DOHH2 (cell line): Measurements from ENCODE around the gene SNIP1.
"Not testable (repeated sequence)": the region's sequence is repeated elsewhere in the genome, so short reads cannot be mapped to it uniquely, and the experiment has no call there.

Experiments used
- H3F3A ChIP-seq: fragments of 200-600 bp; sonication (generic), shearing (Covaris generic); 2 replicates; pipeline ENCODE4 v1.6.0; 2016; ENCODE audit warnings: antibody characterized with exemption, mild to moderate bottlenecking; ENCODE audit not compliant: control insufficient read depth, insufficient read depth
- H3K27ac ChIP-seq: fragments of 200-600 bp; sonication (generic); 2 replicates; pipeline ENCODE4 v1.5.1; 2014; ENCODE audit warnings: low read depth, mild to moderate bottlenecking, low read length, moderate library complexity
- H3K27me3 ChIP-seq: fragments of 200-600 bp; sonication (generic); 2 replicates; pipeline ENCODE4 v1.6.1; 2014; ENCODE audit warnings: mild to moderate bottlenecking, low read length, mixed read lengths; ENCODE audit not compliant: control insufficient read depth
- H3K36me3 ChIP-seq: fragments of 200-600 bp; sonication (generic); 2 replicates; pipeline ENCODE4 v1.6.1; 2014; ENCODE audit warnings: mild to moderate bottlenecking, low read length, moderate library complexity, mixed read lengths; ENCODE audit not compliant: control insufficient read depth
- H3K4me1 ChIP-seq: fragments of 200-600 bp; sonication (generic); 2 replicates; pipeline ENCODE4 v1.6.1; 2014; ENCODE audit warnings: mild to moderate bottlenecking, low read length, mixed read lengths; ENCODE audit not compliant: control insufficient read depth
- H3K4me2 ChIP-seq: fragments of 200-600 bp; sonication (generic); 2 replicates; pipeline ENCODE4 v1.6.0; 2014; ENCODE audit warnings: mild to moderate bottlenecking, low read length, moderate library complexity
- H3K4me3 ChIP-seq: fragments of 200-600 bp; sonication (generic); 2 replicates; pipeline ENCODE4 v1.5.1; 2014; ENCODE audit warnings: mild to moderate bottlenecking, low read length, mixed read lengths
- H3K79me2 ChIP-seq: fragments of 200-600 bp; sonication (generic); 2 replicates; pipeline ENCODE4 v1.6.1; 2014; ENCODE audit warnings: mild to moderate bottlenecking, low read length, mixed read lengths; ENCODE audit not compliant: control insufficient read depth
- H3K9me2 ChIP-seq: fragments of 200-600 bp; sonication (generic); replicated peaks from 2 replicates; pipeline ENCODE4 v1.6.1; 2014; ENCODE audit warnings: mild to moderate bottlenecking, low read length, mixed read lengths; ENCODE audit not compliant: control insufficient read depth
- H3K9me3 ChIP-seq: fragments of 200-600 bp; sonication (generic); 2 replicates; pipeline ENCODE4 v1.6.1; 2014; ENCODE audit warnings: antibody characterized with exemption, low read length, mixed read lengths; ENCODE audit not compliant: control insufficient read depth, insufficient read depth
- H4K20me1 ChIP-seq: fragments of 200-600 bp; sonication (generic); 2 replicates; pipeline ENCODE4 v1.6.0; 2014; ENCODE audit warnings: low read depth, mild to moderate bottlenecking, antibody characterized with exemption, low read length, moderate library complexity; ENCODE audit not compliant: control insufficient read depth, insufficient read depth
- CTCF ChIP-seq: fragments of 200-600 bp; sonication (generic); IDR thresholded peaks from one replicate; pipeline ENCODE4 v1.5.1; 2014; ENCODE audit warnings: antibody characterized with exemption, mild to moderate bottlenecking, low read depth, low read length; ENCODE audit not compliant: poor library complexity, severe bottlenecking
- EZH2phosphoT487 ChIP-seq: fragments of 200-600 bp; sonication (generic); IDR thresholded peaks from 2 replicates; pipeline ENCODE4 v1.6.1; 2017; ENCODE audit warnings: borderline replicate concordance, mild to moderate bottlenecking, antibody characterized with exemption, low read length, moderate library complexity, mixed read lengths

SNIP1 gene

GRCh38 chr1:37529888-37530287 lies 24.2 kb downstream of the SNIP1 start:
- not testable (repeated sequence) for H3K4me3 ChIP-seq, H4K20me1 ChIP-seq, H3K79me2 ChIP-seq, H3K9me3 ChIP-seq, H3F3A ChIP-seq, H3K36me3 ChIP-seq, H3K4me2 ChIP-seq, H3K4me1 ChIP-seq, H3K27me3 ChIP-seq, H3K27ac ChIP-seq, H3K9me2 ChIP-seq

GRCh38 chr1:37519613-37520012 lies 34.5 kb downstream of the SNIP1 start:
- no peaks in the 10 kb centered on the region for H3K79me2 ChIP-seq
- no peaks in the 10 kb centered on the region for H3F3A ChIP-seq
- no peak overlapping the region for H3K27ac ChIP-seq
- no peaks in the 10 kb centered on the region for H3K9me2 ChIP-seq
- H4K20me1 ChIP-seq = no peaks in the 10 kb centered on the region
- H3K9me3 ChIP-seq = no peaks in the 10 kb centered on the region
- no peak overlapping the region for H3K4me3 ChIP-seq
- no peak for TF ChIP-seq EZH2phosphoT487
- no peak for TF ChIP-seq CTCF
- H3K27me3 ChIP-seq = no peaks in the 10 kb centered on the region
- H3K36me3 ChIP-seq = no peaks in the 10 kb centered on the region
- no peak overlapping the region for H3K4me2 ChIP-seq
- peaks cover 10% of the 10 kb centered on the region for H3K4me1 ChIP-seq

- H3K27ac ChIP-seq, H3K9me2 ChIP-seq, H3K79me2 ChIP-seq, H3K27me3 ChIP-seq, H3F3A ChIP-seq, H3K9me3 ChIP-seq, H3K4me3 ChIP-seq, H3K36me3 ChIP-seq, H4K20me1 ChIP-seq, H3K4me2 ChIP-seq: not testable (repeated sequence)
- peaks cover 10% of the 10 kb centered on the region for H3K4me1 ChIP-seq
These were observed 35.2 kb downstream of the SNIP1 start for GRCh38 chr1:37518929-37519328.

- H3K4me3 ChIP-seq, H3K27me3 ChIP-seq, H4K20me1 ChIP-seq, H3K27ac ChIP-seq, H3F3A ChIP-seq, H3K36me3 ChIP-seq, H3K9me2 ChIP-seq, H3K4me2 ChIP-seq, H3K9me3 ChIP-seq: not testable (repeated sequence)
- Histone ChIP-seq H3K4me1 (peaks cover 16% of the 10 kb centered on the region), H3K79me2 (peaks cover 12% of the 10 kb centered on the region)
These were observed 35.9 kb downstream of the SNIP1 start for GRCh38 chr1:37518241-37518640.

- Histone ChIP-seq H3K9me3 (no peaks in the 10 kb centered on the region), H3K27me3 (no peaks in the 10 kb centered on the region), H3K27ac (no peak overlapping the region), H3K4me1 (peaks cover 18% of the 10 kb centered on the region), H3F3A (no peaks in the 10 kb centered on the region), H4K20me1 (no peaks in the 10 kb centered on the region), H3K4me2 (no peak overlapping the region), H3K79me2 (peaks cover 19% of the 10 kb centered on the region), H3K9me2 (no peaks in the 10 kb centered on the region), H3K36me3 (peaks cover 8% of the 10 kb centered on the region), H3K4me3 (no peak overlapping the region)
- TF ChIP-seq CTCF = no peak
- TF ChIP-seq EZH2phosphoT487 = no peak
These were observed 36.5 kb downstream of the SNIP1 start for GRCh38 chr1:37517569-37517968.
